Brain microvascular endothelial cell (primary cell): Measurements from ENCODE around the gene ZNF76.

Experiments used
- DNase-seq: peaks from one replicate; pipeline ENCODE4 v3.0.0-alpha.2; 2020
- H3K27ac ChIP-seq: fragments of 250-450 bp; sonication (Bioruptor Pico); 2 replicates; pipeline ENCODE4 v1.5.1; 2020; ENCODE audit warnings: mild to moderate bottlenecking, moderate library complexity
- H3K27me3 ChIP-seq: fragments of 250-450 bp; sonication (Bioruptor Pico); replicated peaks from 2 replicates; pipeline ENCODE4 v1.5.1; 2020; ENCODE audit warnings: mild to moderate bottlenecking
- H3K36me3 ChIP-seq: fragments of 250-450 bp; sonication (Bioruptor Pico); replicated peaks from 2 replicates; pipeline ENCODE4 v1.5.1; 2020; ENCODE audit warnings: mild to moderate bottlenecking
- H3K4me3 ChIP-seq: 2 replicates; pipeline ENCODE4 v1.5.1; 2011; ENCODE audit warnings: low read depth, mild to moderate bottlenecking, control low read depth, low read length, moderate library complexity
- in situ Hi-C: cut with HindIII; loops from 2 replicates; pipeline ENCODE4 v1.10.0; 2017; ENCODE audit warnings: low sequenced_read_pairs, low pct_ligation_motif_present
- TF ChIP-seq, protein P1 (sequence below): IDR thresholded peaks from 2 replicates; pipeline ENCODE4 v1.5.1; 2011; ENCODE audit warnings: low read depth, mild to moderate bottlenecking, moderate library complexity, low read length, control low read depth, inconsistent platforms; ENCODE audit errors: missing control alignments

The ZNF76 gene

DNA sequence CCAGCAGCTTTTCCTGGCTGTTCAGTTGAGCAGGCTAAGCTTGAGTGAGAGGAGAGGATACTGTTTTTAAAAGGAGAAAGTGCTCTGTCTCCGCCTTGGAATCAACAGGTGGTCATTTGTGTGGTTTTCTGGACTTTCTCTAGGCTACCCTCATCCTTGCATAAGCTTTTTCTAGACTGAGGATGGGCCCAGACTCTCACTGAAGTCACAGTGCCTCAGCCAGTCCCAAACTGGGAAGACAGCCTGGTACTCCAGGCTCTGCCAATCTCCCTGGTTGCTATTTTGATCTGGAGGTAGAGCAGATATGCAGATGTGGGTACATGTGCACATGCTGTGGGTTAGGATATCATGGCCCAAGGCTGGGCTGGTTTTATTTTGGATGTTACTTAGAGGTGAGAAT is 38.8 kb upstream of the ZNF76 start:
- in situ Hi-C loops = no loop called here
- H3K36me3 ChIP-seq = no peaks in the 10 kb centered on the region
- TF ChIP-seq, protein P1, sequence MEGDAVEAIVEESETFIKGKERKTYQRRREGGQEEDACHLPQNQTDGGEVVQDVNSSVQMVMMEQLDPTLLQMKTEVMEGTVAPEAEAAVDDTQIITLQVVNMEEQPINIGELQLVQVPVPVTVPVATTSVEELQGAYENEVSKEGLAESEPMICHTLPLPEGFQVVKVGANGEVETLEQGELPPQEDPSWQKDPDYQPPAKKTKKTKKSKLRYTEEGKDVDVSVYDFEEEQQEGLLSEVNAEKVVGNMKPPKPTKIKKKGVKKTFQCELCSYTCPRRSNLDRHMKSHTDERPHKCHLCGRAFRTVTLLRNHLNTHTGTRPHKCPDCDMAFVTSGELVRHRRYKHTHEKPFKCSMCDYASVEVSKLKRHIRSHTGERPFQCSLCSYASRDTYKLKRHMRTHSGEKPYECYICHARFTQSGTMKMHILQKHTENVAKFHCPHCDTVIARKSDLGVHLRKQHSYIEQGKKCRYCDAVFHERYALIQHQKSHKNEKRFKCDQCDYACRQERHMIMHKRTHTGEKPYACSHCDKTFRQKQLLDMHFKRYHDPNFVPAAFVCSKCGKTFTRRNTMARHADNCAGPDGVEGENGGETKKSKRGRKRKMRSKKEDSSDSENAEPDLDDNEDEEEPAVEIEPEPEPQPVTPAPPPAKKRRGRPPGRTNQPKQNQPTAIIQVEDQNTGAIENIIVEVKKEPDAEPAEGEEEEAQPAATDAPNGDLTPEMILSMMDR = no peak
- no peak for DNase-seq
- no peaks in the 10 kb centered on the region for H3K27me3 ChIP-seq
- no peak overlapping the region for H3K4me3 ChIP-seq
- no peak overlapping the region for H3K27ac ChIP-seq

DNA sequence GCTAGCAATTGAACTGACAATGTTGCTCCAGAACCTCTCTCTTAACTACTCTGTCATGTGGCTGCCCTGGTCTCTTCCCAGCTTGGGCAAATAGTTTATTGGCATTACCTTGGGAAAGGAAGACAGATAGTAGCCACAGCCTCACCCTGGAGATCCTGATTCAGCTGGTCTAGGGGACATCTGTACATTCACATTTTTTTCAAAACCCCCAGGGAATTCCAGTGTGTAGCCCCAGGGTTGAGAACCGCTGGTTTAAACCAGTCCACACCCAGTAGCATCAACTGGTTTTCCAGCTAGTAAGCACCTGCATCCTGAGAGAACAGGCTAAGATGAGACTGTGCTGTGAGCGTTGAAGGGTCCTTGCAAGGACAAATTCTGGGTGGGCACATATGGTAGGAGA is 36.1 kb upstream of the ZNF76 start:
- in situ Hi-C loops = no loop called here
- Histone ChIP-seq H3K4me3 (no peak overlapping the region), H3K36me3 (no peaks in the 10 kb centered on the region), H3K27ac (no peak overlapping the region), H3K27me3 (no peaks in the 10 kb centered on the region)
- TF ChIP-seq, protein P1 = no peak
- DNase-seq = no peak

- Histone ChIP-seq H3K4me3 (no peak overlapping the region), H3K36me3 (no peaks in the 10 kb centered on the region), H3K27ac (no peak overlapping the region), H3K27me3 (no peaks in the 10 kb centered on the region)
- in situ Hi-C loops = loop anchor here (25.0 kb wide), 2 partner anchors 87 to 237 kb away; partner anchors contain the start of gene TCP11
- TF ChIP-seq, protein P1 = no peak
- no peak for DNase-seq
These were observed 34.8 kb upstream of the ZNF76 start for GRCh38 chr6:35224720-35225119.

- TF ChIP-seq, protein P1 = no peak
- DNase-seq = no peak
- no peak overlapping the region for H3K4me3 ChIP-seq
- in situ Hi-C loops = loop anchor here (25.0 kb wide), 2 partner anchors 91 to 241 kb away; partner anchors contain the start of gene TCP11
- H3K27ac ChIP-seq = no peak overlapping the region
- no peaks in the 10 kb centered on the region for H3K36me3 ChIP-seq
- H3K27me3 ChIP-seq = no peaks in the 10 kb centered on the region
These were observed 31.1 kb upstream of the ZNF76 start for GRCh38 chr6:35228481-35228880.

DNA sequence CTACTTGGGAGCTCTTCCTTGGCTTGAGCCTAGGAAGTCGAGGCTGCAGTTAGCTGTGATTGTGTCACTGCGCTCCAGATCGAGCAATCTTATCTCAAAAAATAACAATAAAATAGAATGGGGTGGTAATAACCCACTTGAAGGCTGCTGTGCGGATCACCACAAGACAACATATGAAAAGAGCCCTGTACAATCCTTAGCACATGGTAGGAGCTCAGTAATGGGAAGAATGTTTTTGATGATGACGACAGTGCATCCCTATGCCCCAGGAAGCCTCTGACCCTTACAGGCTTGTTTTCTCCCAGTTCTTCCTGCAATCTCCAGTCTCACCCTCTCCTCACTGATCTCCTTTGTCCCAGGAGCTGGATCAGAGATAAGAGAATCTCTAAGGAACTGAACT is 30.2 kb upstream of the ZNF76 start:
- Histone ChIP-seq H3K27me3 (no peaks in the 10 kb centered on the region), H3K4me3 (no peak overlapping the region), H3K27ac (no peak overlapping the region), H3K36me3 (peaks cover 2% of the 10 kb centered on the region)
- DNase-seq = no peak
- TF ChIP-seq, protein P1 = no peak
- in situ Hi-C loops = loop anchor here (25.0 kb wide), 2 partner anchors 92 to 242 kb away; partner anchors contain the start of gene TCP11

DNA sequence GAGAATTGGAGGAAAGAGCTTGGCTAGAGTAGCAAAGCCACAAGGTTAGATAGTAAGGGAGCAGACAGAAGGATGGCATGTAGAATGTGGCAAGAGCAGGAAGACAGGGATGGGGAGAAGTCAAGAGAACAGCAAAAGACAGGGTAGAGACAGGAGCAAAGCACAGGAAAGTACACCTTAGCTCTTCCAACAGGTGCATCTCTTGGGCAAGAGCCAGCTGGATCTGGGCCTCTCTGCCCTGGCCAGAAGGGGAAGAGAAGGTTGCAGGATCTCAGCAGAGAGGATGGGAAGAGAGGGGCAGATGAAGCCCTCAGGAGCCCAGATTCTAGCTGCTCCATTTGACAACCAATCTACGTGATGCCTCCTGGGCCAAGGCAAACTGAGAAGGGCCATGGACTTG is 29.0 kb upstream of the ZNF76 start:
- Histone ChIP-seq H3K4me3 (no peak overlapping the region), H3K36me3 (peaks cover 2% of the 10 kb centered on the region), H3K27ac (no peak overlapping the region), H3K27me3 (no peaks in the 10 kb centered on the region)
- TF ChIP-seq, protein P1 = no peak
- in situ Hi-C loops = loop anchor here (25.0 kb wide), 2 partner anchors 93 to 243 kb away; partner anchors contain the start of gene TCP11
- DNase-seq = no peak
